GM12875 (cell line): ENCODE measurements around the gene PUS1.

Experiments used
- H3K4me3 ChIP-seq: one replicate; pipeline ENCODE4 v1.5.1; 2011; ENCODE audit warnings: low read depth, low read length, control low read depth
- CTCF ChIP-seq: IDR thresholded peaks from 2 replicates; pipeline ENCODE4 v1.5.1; 2011; ENCODE audit warnings: low read depth, mild to moderate bottlenecking, control low read depth, inconsistent platforms, low read length, moderate library complexity, borderline replicate concordance; ENCODE audit not compliant: insufficient read depth

The PUS1 gene

GRCh38 chr12:131897276-131897675 is 31.8 kb upstream of the PUS1 start:
- TF ChIP-seq CTCF, result no peak
- H3K4me3 ChIP-seq, result no peak overlapping the region

GRCh38 chr12:131897875-131898274 is 31.2 kb upstream of the PUS1 start:
- TF ChIP-seq CTCF, result no peak
- H3K4me3 ChIP-seq, result no peak overlapping the region

- no peak for TF ChIP-seq CTCF
- H3K4me3 ChIP-seq, result no peak overlapping the region
Measured at GRCh38 chr12:131900397-131900796, 28.7 kb upstream of the PUS1 start.

- H3K4me3 ChIP-seq, result no peak overlapping the region
- TF ChIP-seq CTCF, result no peak
Measured at GRCh38 chr12:131901431-131902331, 27.4 kb upstream of the PUS1 start.

- no peak overlapping the region for H3K4me3 ChIP-seq
- no peak for TF ChIP-seq CTCF
Measured at GRCh38 chr12:131902332-131903241, 26.5 kb upstream of the PUS1 start.

GRCh38 chr12:131903270-131904255 is 25.5 kb upstream of the PUS1 start:
- TF ChIP-seq CTCF, result no peak

More at GRCh38 chr12:131903270-131904255, 25.5 kb upstream of the PUS1 start:
- H3K4me3 ChIP-seq, result no peak overlapping the region
